NT2/D1 (cell line): Measurements from ENCODE around the gene RAB27A.

Experiments
- DNase-seq: peaks from one replicate; pipeline ENCODE4 v3.0.0-alpha.2; 2011; ENCODE audit warnings: low read depth, low spot score
- H3K27me3 ChIP-seq: 2 replicates; pipeline ENCODE4 v1.6.0; 2011; ENCODE audit warnings: mild to moderate bottlenecking; ENCODE audit not compliant: insufficient read length, insufficient read depth
- H3K36me3 ChIP-seq: 2 replicates; pipeline ENCODE4 v1.6.1; 2011; ENCODE audit warnings: mild to moderate bottlenecking, low read length, mixed read lengths; ENCODE audit not compliant: insufficient read depth, insufficient read length
- H3K4me1 ChIP-seq: 2 replicates; pipeline ENCODE4 v1.5.1; 2011; ENCODE audit not compliant: insufficient read depth, insufficient read length
- H3K4me3 ChIP-seq: 2 replicates; pipeline ENCODE4 v1.5.1; 2011; ENCODE audit warnings: low read depth; ENCODE audit not compliant: insufficient read length
- H3K9ac ChIP-seq: 2 replicates; pipeline ENCODE4 v1.6.0; 2011; ENCODE audit warnings: low read depth; ENCODE audit not compliant: insufficient read length
- H3K9me3 ChIP-seq: 2 replicates; pipeline ENCODE4 v1.5.1; 2011; ENCODE audit warnings: mild to moderate bottlenecking, low read length; ENCODE audit not compliant: insufficient read depth
- SUZ12 ChIP-seq: IDR thresholded peaks from 2 replicates; pipeline ENCODE4 v1.6.1; 2011; ENCODE audit not compliant: insufficient read length, insufficient read depth; ENCODE audit errors: extremely low read depth
- YY1 ChIP-seq: IDR thresholded peaks from 2 replicates; pipeline ENCODE4 v1.6.1; 2011; ENCODE audit not compliant: insufficient read length, insufficient read depth
- ZNF274 ChIP-seq: IDR thresholded peaks from 2 replicates; pipeline ENCODE4 v1.6.1; 2011; ENCODE audit warnings: mild to moderate bottlenecking, low read depth, low read length

The RAB27A gene

GRCh38 chr15:55186331-55186730 lies 103.3 kb downstream of the RAB27A start:
- no peak for DNase-seq
- Histone ChIP-seq H3K4me1 (no peaks in the 10 kb centered on the region), H3K4me3 (no peak overlapping the region), H3K27me3 (no peaks in the 10 kb centered on the region), H3K36me3 (peaks cover 60% of the 10 kb centered on the region), H3K9me3 (no peaks in the 10 kb centered on the region), H3K9ac (no peak overlapping the region)
- no peak for TF ChIP-seq ZNF274
- TF ChIP-seq SUZ12 = no peak
- TF ChIP-seq YY1 = no peak

- H3K4me1 ChIP-seq = no peaks in the 10 kb centered on the region
- H3K9me3 ChIP-seq = no peaks in the 10 kb centered on the region
- no peak overlapping the region for H3K4me3 ChIP-seq
- TF ChIP-seq ZNF274 (no peak), SUZ12 (no peak), YY1 (no peak)
- peaks cover 56% of the 10 kb centered on the region for H3K36me3 ChIP-seq
- H3K27me3 ChIP-seq = no peaks in the 10 kb centered on the region
- no peak for DNase-seq
- H3K9ac ChIP-seq = no peak overlapping the region
Observed at GRCh38 chr15:55183679-55184078, 105.9 kb downstream of the RAB27A start.

GRCh38 chr15:55179141-55179540 lies 110.5 kb downstream of the RAB27A start:
- Histone ChIP-seq H3K9me3 (no peaks in the 10 kb centered on the region), H3K27me3 (no peaks in the 10 kb centered on the region), H3K36me3 (peaks cover 35% of the 10 kb centered on the region), H3K4me1 (no peaks in the 10 kb centered on the region), H3K9ac (no peak overlapping the region), H3K4me3 (no peak overlapping the region)
- TF ChIP-seq SUZ12 (no peak), ZNF274 (no peak), YY1 (no peak)
- DNase-seq = no peak

GRCh38 chr15:55170361-55170760 lies 119.3 kb downstream of the RAB27A start:
- DNase-seq = no peak
- Histone ChIP-seq H3K4me1 (no peaks in the 10 kb centered on the region), H3K27me3 (no peaks in the 10 kb centered on the region), H3K9me3 (no peaks in the 10 kb centered on the region), H3K9ac (no peak overlapping the region), H3K36me3 (no peaks in the 10 kb centered on the region), H3K4me3 (no peak overlapping the region)
- TF ChIP-seq SUZ12 = no peak
- no peak for TF ChIP-seq YY1
- TF ChIP-seq ZNF274 = no peak

GRCh38 chr15:55168350-55168974 lies 121.2 kb downstream of the RAB27A start:
- Histone ChIP-seq H3K9ac (no peak overlapping the region), H3K9me3 (no peaks in the 10 kb centered on the region), H3K4me1 (no peaks in the 10 kb centered on the region), H3K4me3 (no peak overlapping the region), H3K36me3 (no peaks in the 10 kb centered on the region), H3K27me3 (no peaks in the 10 kb centered on the region)
- peak; percentile 74 for DNase-seq
- TF ChIP-seq ZNF274 (no peak), YY1 (no peak), SUZ12 (no peak)

- Histone ChIP-seq H3K9me3 (no peaks in the 10 kb centered on the region), H3K9ac (no peak overlapping the region), H3K36me3 (no peaks in the 10 kb centered on the region), H3K4me3 (no peak overlapping the region), H3K27me3 (no peaks in the 10 kb centered on the region), H3K4me1 (no peaks in the 10 kb centered on the region)
- DNase-seq = no peak
- TF ChIP-seq ZNF274 (no peak), SUZ12 (no peak)
Observed at GRCh38 chr15:55164284-55164683, 125.3 kb downstream of the RAB27A start.
